ENCODE measurements around the gene MTMR4.

GRCh38 chr17:58534331-58534730 lies 19.9 kb upstream of the MTMR4 start:
- no peak for TF ChIP-seq TCF12 (IDR thresholded peaks at IDR 0.05)
- TF ChIP-seq EZH2phosphoT487 (IDR thresholded peaks at IDR 0.05; ENCODE audit: borderline replicate concordance, low read depth), result no peak
- no peak for TF ChIP-seq CHD2 (IDR thresholded peaks at IDR 0.05; ENCODE audit: low read length, partially characterized antibody)
- TF ChIP-seq TAF1 (IDR thresholded peaks at IDR 0.05; ENCODE audit: borderline replicate concordance, low read depth, low read length), result no peak
- TF ChIP-seq MAX (IDR thresholded peaks at IDR 0.05; ENCODE audit: low read depth), result no peak
- TF ChIP-seq USF2 (IDR thresholded peaks at IDR 0.05; ENCODE audit: borderline replicate concordance, low read depth, low read length), result no peak
